GM06990 (cell line): ENCODE measurements around the gene MTNR1A.

ENCODE experiments used
- DNase-seq: peaks from one replicate; pipeline ENCODE4 v3.0.0-alpha.2; 2011; ENCODE audit not compliant: insufficient read length; ENCODE audit errors: extremely low read depth
- H3K27me3 ChIP-seq: replicated peaks from 2 replicates; pipeline ENCODE4 v1.6.0; 2011; ENCODE audit warnings: low read length; ENCODE audit not compliant: control insufficient read depth, insufficient read depth
- H3K36me3 ChIP-seq: 2 replicates; pipeline ENCODE4 v1.5.1; 2011; ENCODE audit warnings: low read length; ENCODE audit not compliant: control insufficient read depth, insufficient read depth
- H3K4me3 ChIP-seq: replicated peaks from 2 replicates; pipeline ENCODE4 v1.5.1; 2011; ENCODE audit warnings: low read depth, mild to moderate bottlenecking, control low read depth, low read length
- CTCF ChIP-seq: IDR thresholded peaks from 2 replicates; pipeline ENCODE4 v1.5.1; 2011; ENCODE audit warnings: low read length, control low read depth, mild to moderate bottlenecking, inconsistent platforms; ENCODE audit not compliant: insufficient read depth, poor library complexity, severe bottlenecking

Gene MTNR1A

GRCh38 chr4:186596850-186597390, 41.6 kb upstream of the MTNR1A start:
- H3K36me3 ChIP-seq: no peaks in the 10 kb centered on the region
- TF ChIP-seq CTCF: no peak

GRCh38 chr4:186596346-186596745, 41.0 kb upstream of the MTNR1A start:
- no peak overlapping the region for H3K4me3 ChIP-seq
- H3K36me3 ChIP-seq: no peaks in the 10 kb centered on the region
- no peak for DNase-seq
- H3K27me3 ChIP-seq: no peaks in the 10 kb centered on the region
- no peak for TF ChIP-seq CTCF

More at GRCh38 chr4:186596850-186597390, 41.6 kb upstream of the MTNR1A start:
- DNase-seq: no peak
- no peak overlapping the region for H3K4me3 ChIP-seq
- no peaks in the 10 kb centered on the region for H3K27me3 ChIP-seq

GRCh38 chr4:186593587-186593973, 38.2 kb upstream of the MTNR1A start:
- TF ChIP-seq CTCF: no peak
- no peaks in the 10 kb centered on the region for H3K27me3 ChIP-seq
- H3K4me3 ChIP-seq: no peak overlapping the region
- DNase-seq: no peak
- no peaks in the 10 kb centered on the region for H3K36me3 ChIP-seq

GRCh38 chr4:186592966-186593586, 37.7 kb upstream of the MTNR1A start:
- H3K36me3 ChIP-seq: no peaks in the 10 kb centered on the region
- DNase-seq: no peak
- no peak for TF ChIP-seq CTCF
- no peaks in the 10 kb centered on the region for H3K27me3 ChIP-seq
- H3K4me3 ChIP-seq: no peak overlapping the region

- Histone ChIP-seq H3K36me3 (no peaks in the 10 kb centered on the region), H3K27me3 (no peaks in the 10 kb centered on the region), H3K4me3 (no peak overlapping the region)
- no peak for TF ChIP-seq CTCF
- DNase-seq: no peak
These were observed 37.1 kb upstream of the MTNR1A start for GRCh38 chr4:186592445-186592844.
